Gastroesophageal sphincter (tissue), 4 donors: ENCODE results near the gene STXBP4. TPM values are rescaled to one million over a fixed set of nuclear protein-coding genes. Genes with fewer than 3 reads are reported as not detected.

ENCODE experiments used
- ATAC-seq: fragments of 150-250 bp; one replicate; pipeline ENCODE4 v1.9.1; 2016; ENCODE audit warnings: mild to moderate bottlenecking, moderate library complexity
- H3K27ac ChIP-seq, 4 donors: fragments of 200-600 bp; sonication (generic) in 3 of 4; 1 replicate in 3 of 4; 2 replicates in 1 of 4; pipeline ENCODE4 v1.5.1; 2016 to 2019
- H3K27me3 ChIP-seq: fragments of 200-600 bp; sonication (generic); one replicate; pipeline ENCODE4 v1.5.1; 2019
- H3K36me3 ChIP-seq, 2 donors: fragments of 200-600 bp; sonication (generic); one replicate each; pipeline ENCODE4 v1.5.1; 2019; ENCODE audit warnings: control low read depth in 1 of 2
- H3K4me1 ChIP-seq, 3 donors: fragments of 200-600 bp; sonication (generic); 1 replicate in 2 of 3; 2 replicates in 1 of 3; pipeline ENCODE4 v1.5.1; 2016 to 2019; ENCODE audit warnings: control low read depth in 2 of 3
- H3K4me3 ChIP-seq, 2 donors: fragments of 200-600 bp; sonication (generic); one replicate each; pipeline ENCODE4 v1.5.1; 2019; ENCODE audit warnings: mild to moderate bottlenecking in 1 of 2, moderate library complexity in 1 of 2
- H3K9me3 ChIP-seq, 3 donors: fragments of 200-600 bp; sonication (generic); one replicate each; pipeline ENCODE4 v1.5.1; 2017 to 2019; ENCODE audit warnings: control low read depth in 2 of 3
- EP300 ChIP-seq: sonication (generic); formaldehyde crosslinking; IDR thresholded peaks from one replicate; pipeline ENCODE4 v1.6.1; 2017; ENCODE audit warnings: antibody characterized with exemption, mild to moderate bottlenecking
- POLR2A ChIP-seq, 2 donors: fragments of 450-650 bp; IDR thresholded peaks; one replicate each; pipeline ENCODE4 v1.6.1; 2017; ENCODE audit warnings: antibody characterized with exemption in 2 of 2, mild to moderate bottlenecking in 2 of 2, moderate library complexity in 1 of 2
- POLR2AphosphoS5 ChIP-seq: sonication (generic); formaldehyde crosslinking; IDR thresholded peaks from one replicate; pipeline ENCODE4 v1.6.1; 2017; ENCODE audit warnings: antibody characterized with exemption
- WGBS, 2 donors: methylation state at CpG; one replicate each; pipeline ENCODE4 v1.1.5; 2018; ENCODE audit warnings: low coverage in 1 of 2; 5-methylcytosine and 5-hydroxymethylcytosine counted together
- total RNA-seq, 4 donors: library from RNA; depleted of rRNA; stranded (reverse); fragments of >200 nt; gene quantifications; one replicate each; pipeline ENCODE4 v1.1.0, GENCODE V29; 2016
- TF ChIP-seq, protein P1 (sequence below), 4 experiments: fragments of 200-600 bp in 2 of 4; fragments of 450-650 bp in 2 of 4; sonication (generic) in 1 of 4; IDR thresholded peaks; one replicate each; pipeline ENCODE4 v1.5.1; 2017 to 2019; ENCODE audit warnings: antibody characterized with exemption in 4 of 4, mild to moderate bottlenecking in 2 of 4, moderate library complexity in 2 of 4

STXBP4 gene
- total RNA-seq, 4 donors from 2014 or later: 12.2 to 29.7 (median 16.2) TPM

- TF ChIP-seq, protein P1, sequence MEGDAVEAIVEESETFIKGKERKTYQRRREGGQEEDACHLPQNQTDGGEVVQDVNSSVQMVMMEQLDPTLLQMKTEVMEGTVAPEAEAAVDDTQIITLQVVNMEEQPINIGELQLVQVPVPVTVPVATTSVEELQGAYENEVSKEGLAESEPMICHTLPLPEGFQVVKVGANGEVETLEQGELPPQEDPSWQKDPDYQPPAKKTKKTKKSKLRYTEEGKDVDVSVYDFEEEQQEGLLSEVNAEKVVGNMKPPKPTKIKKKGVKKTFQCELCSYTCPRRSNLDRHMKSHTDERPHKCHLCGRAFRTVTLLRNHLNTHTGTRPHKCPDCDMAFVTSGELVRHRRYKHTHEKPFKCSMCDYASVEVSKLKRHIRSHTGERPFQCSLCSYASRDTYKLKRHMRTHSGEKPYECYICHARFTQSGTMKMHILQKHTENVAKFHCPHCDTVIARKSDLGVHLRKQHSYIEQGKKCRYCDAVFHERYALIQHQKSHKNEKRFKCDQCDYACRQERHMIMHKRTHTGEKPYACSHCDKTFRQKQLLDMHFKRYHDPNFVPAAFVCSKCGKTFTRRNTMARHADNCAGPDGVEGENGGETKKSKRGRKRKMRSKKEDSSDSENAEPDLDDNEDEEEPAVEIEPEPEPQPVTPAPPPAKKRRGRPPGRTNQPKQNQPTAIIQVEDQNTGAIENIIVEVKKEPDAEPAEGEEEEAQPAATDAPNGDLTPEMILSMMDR (IDR thresholded peaks at IDR 0.05): no peak
- TF ChIP-seq POLR2A (IDR thresholded peaks at IDR 0.05) (no peak), EP300 (no peak), POLR2AphosphoS5 (no peak)
- ATAC-seq: no peak
- Histone ChIP-seq H3K4me3 (no peak overlapping the region), H3K27me3 (no peaks in the 10 kb centered on the region), H3K27ac (no peak overlapping the region), H3K36me3 (peaks cover 0 to 7% of the 10 kb centered on the region in 2 donors), H3K9me3 (no peaks in the 10 kb centered on the region), H3K4me1 (peaks cover 0 to 27% (median 0%) of the 10 kb centered on the region in 3 donors)
- WGBS, 2 donors: 64 to 69% methylated on average over 2 of the region's 2 CpGs
These were observed 187.4 kb downstream of the STXBP4 start for GRCh38 chr17:55155856-55156560.

DNA sequence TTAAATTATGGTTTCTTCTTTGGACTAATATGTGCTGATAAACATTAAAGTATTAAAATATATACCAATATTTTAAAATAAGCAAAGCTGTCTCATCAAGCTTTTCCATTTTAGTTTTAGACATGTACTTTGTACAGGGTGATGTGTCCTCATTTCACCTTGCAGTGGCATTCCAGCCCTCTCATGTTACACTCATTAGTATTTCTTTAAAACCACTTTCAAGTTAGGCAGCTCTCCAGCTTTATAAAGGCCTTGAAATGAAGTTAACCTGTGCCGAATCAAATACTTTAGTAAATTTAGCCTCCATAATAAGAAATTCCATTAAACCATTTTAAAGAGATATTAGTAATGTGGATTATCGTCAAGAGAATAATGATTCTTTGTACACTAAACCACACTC, 188.6 kb downstream of the STXBP4 start:
- Histone ChIP-seq H3K27me3 (no peaks in the 10 kb centered on the region), H3K9me3 (no peaks in the 10 kb centered on the region), H3K27ac (peak overlapping the region in 1 of 4 donors; percentile 1), H3K4me1 (peaks cover 0 to 27% (median 0%) of the 10 kb centered on the region in 3 donors), H3K36me3 (peaks cover 0 to 7% of the 10 kb centered on the region in 2 donors), H3K4me3 (no peak overlapping the region)
- WGBS, 2 donors: 17 to 45% methylated on average over 2 of the region's 2 CpGs
- no peak for TF ChIP-seq EP300
- TF ChIP-seq, protein P1 (IDR thresholded peaks at IDR 0.05): no peak
- TF ChIP-seq POLR2A (IDR thresholded peaks at IDR 0.05): no peak
- TF ChIP-seq POLR2AphosphoS5: no peak
- no peak for ATAC-seq

DNA sequence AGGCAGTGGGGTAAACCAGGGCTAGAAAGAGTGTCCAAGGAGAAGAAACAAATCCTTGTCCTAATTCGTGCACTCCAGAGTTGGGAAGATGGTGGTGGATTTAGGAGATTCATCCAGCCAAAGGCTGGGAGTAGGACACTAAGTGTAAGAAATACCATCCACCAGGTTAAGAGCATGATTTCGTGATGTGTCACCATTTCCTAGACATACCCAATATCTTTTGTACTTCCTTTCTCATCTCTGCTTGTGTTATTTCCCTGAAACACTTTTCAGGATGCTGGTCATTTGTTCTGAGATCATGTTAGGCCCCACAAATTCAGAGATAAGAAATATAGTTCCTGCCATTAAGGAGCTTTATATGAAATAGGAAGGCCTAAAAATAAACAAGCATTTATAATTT, 189.9 kb downstream of the STXBP4 start:
- H3K27me3 ChIP-seq: no peaks in the 10 kb centered on the region
- H3K27ac ChIP-seq: peak overlapping the region in 2 of 4 donors; percentile 1 to 39
- TF ChIP-seq EP300: no peak
- TF ChIP-seq POLR2A (IDR thresholded peaks at IDR 0.05): no peak
- TF ChIP-seq POLR2AphosphoS5: no peak
- TF ChIP-seq, protein P1 (IDR thresholded peaks at IDR 0.05): no peak
- no peaks in the 10 kb centered on the region for H3K9me3 ChIP-seq
- 76 to 100% methylated on average over 1 to 2 of the region's 2 CpGs for WGBS, 2 donors
- ATAC-seq: no peak
- peaks cover 0 to 7% of the 10 kb centered on the region in 2 donors for H3K36me3 ChIP-seq
- H3K4me1 ChIP-seq: peaks cover 0 to 27% (median 0%) of the 10 kb centered on the region in 3 donors
- H3K4me3 ChIP-seq: no peak overlapping the region

- Histone ChIP-seq H3K27ac (no peak overlapping the region), H3K4me1 (peaks cover 0 to 27% (median 0%) of the 10 kb centered on the region in 3 donors), H3K27me3 (no peaks in the 10 kb centered on the region), H3K4me3 (no peak overlapping the region), H3K36me3 (peaks cover 0 to 7% of the 10 kb centered on the region in 2 donors), H3K9me3 (no peaks in the 10 kb centered on the region)
- no peak for ATAC-seq
- TF ChIP-seq, protein P1 (IDR thresholded peaks at IDR 0.05): no peak
- no peak for TF ChIP-seq POLR2AphosphoS5
- TF ChIP-seq POLR2A (IDR thresholded peaks at IDR 0.05): no peak
- no peak for TF ChIP-seq EP300
- WGBS, 2 donors: 28 to 50% methylated on average over 2 of the region's 2 CpGs
These were observed 190.7 kb downstream of the STXBP4 start for GRCh38 chr17:55159251-55159650.

DNA sequence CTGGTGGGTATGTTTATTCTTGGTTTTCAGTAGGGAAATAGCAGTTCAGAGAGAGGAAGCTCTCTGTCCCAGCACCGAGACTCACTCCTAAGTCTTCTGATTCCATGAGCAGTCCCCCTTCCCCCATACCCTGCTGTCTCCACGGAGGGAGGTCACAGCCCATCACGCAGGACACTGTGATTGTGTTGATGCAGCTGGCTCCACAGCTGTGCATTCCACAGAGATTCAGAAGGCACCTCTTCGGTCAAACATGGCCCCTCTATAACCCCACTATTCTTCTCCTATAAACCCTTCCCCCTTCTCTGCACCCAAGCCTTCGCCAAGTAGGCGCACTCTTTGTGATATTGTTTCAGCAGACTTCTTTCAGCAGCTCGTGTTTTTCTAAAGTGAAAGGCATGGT, 191.9 kb downstream of the STXBP4 start:
- H3K9me3 ChIP-seq: no peaks in the 10 kb centered on the region
- no peak overlapping the region for H3K4me3 ChIP-seq
- no peak overlapping the region for H3K27ac ChIP-seq
- H3K27me3 ChIP-seq: no peaks in the 10 kb centered on the region
- 91% methylated on average over 6 of the region's 7 CpGs; no CpG with 5 or more reads in 1 of the 2 donors for WGBS, 2 donors
- no peak for ATAC-seq
- H3K36me3 ChIP-seq: peaks cover 0 to 7% of the 10 kb centered on the region in 2 donors
- TF ChIP-seq POLR2A (IDR thresholded peaks at IDR 0.05) (no peak), EP300 (no peak), POLR2AphosphoS5 (no peak)
- TF ChIP-seq, protein P1 (IDR thresholded peaks at IDR 0.05): no peak
- peaks cover 0 to 27% (median 0%) of the 10 kb centered on the region in 3 donors for H3K4me1 ChIP-seq
